NCI-H2227 treated with DMSO at 0.1 percent for 48 hours (cell line): Measurements from ENCODE around the gene LHFPL2.
"Not testable (repeated sequence)": the region's sequence is repeated elsewhere in the genome, so short reads cannot be mapped to it uniquely, and the experiment has no call there.

Experiments
- DNase-seq: peaks from one replicate; lab custom pipeline; 2025; lab: John Stamatoyannopoulos, UW

LHFPL2 gene

GRCh38 chr5:78640662-78641474, 7.7 kb downstream of the LHFPL2 start:
- DNase-seq = no peak

- DNase-seq = no peak
Observed at GRCh38 chr5:78639791-78640190, 8.8 kb downstream of the LHFPL2 start.

GRCh38 chr5:78638973-78639669, 9.5 kb downstream of the LHFPL2 start:
- no peak for DNase-seq

- no peak for DNase-seq
Observed at GRCh38 chr5:78638423-78638822, 10.1 kb downstream of the LHFPL2 start.

GRCh38 chr5:78637468-78637867, 11.1 kb downstream of the LHFPL2 start:
- DNase-seq = no peak

GRCh38 chr5:78636682-78637081, 11.9 kb downstream of the LHFPL2 start:
- DNase-seq = no peak

- DNase-seq = no peak
Observed at GRCh38 chr5:78634634-78635033, 13.9 kb downstream of the LHFPL2 start.

GRCh38 chr5:78634229-78634628, 14.3 kb downstream of the LHFPL2 start:
- DNase-seq = no peak

- no peak for DNase-seq
Observed at GRCh38 chr5:78633700-78634099, 14.9 kb downstream of the LHFPL2 start.

- DNase-seq = no peak
Observed at GRCh38 chr5:78632467-78632866, 16.1 kb downstream of the LHFPL2 start.

- no peak for DNase-seq
Observed at GRCh38 chr5:78631931-78632330, 16.6 kb downstream of the LHFPL2 start.

- no peak for DNase-seq
Observed at GRCh38 chr5:78630047-78630446, 18.5 kb downstream of the LHFPL2 start.

GRCh38 chr5:78629624-78630023, 18.9 kb downstream of the LHFPL2 start:
- DNase-seq = no peak

- DNase-seq = no peak
Observed at GRCh38 chr5:78628270-78628992, 20.1 kb downstream of the LHFPL2 start.

GRCh38 chr5:78627766-78628165, 20.8 kb downstream of the LHFPL2 start:
- no peak for DNase-seq

- no peak for DNase-seq
Observed at GRCh38 chr5:78627175-78627574, 21.4 kb downstream of the LHFPL2 start.

- no peak for DNase-seq
Observed at GRCh38 chr5:78626009-78626571, 22.5 kb downstream of the LHFPL2 start.

- DNase-seq = no peak
Observed at GRCh38 chr5:78624992-78625391, 23.6 kb downstream of the LHFPL2 start.

- no peak for DNase-seq
Observed at GRCh38 chr5:78624011-78624541, 24.5 kb downstream of the LHFPL2 start.

GRCh38 chr5:78622302-78622971, 26.1 kb downstream of the LHFPL2 start:
- no peak for DNase-seq

- no peak for DNase-seq
Observed at GRCh38 chr5:78621291-78621738, 27.3 kb downstream of the LHFPL2 start.

- DNase-seq = not testable (repeated sequence)
Observed at GRCh38 chr5:78620119-78620518, 28.5 kb downstream of the LHFPL2 start.
